ENCODE results near the gene OLFML1.
A peak's percentile ranks its signal among the peaks of the same experiment; 100 is the strongest.

The OLFML1 gene

GRCh38 chr11:7471071-7471470 lies 14.2 kb upstream of the OLFML1 start:
- FAIRE-seq (no peak), DNase-seq (ENCODE audit: extremely low spot score, insufficient read length, low read depth) (no peak)

GRCh38 chr11:7473717-7474116 lies 11.6 kb upstream of the OLFML1 start:
- FAIRE-seq (peak; percentile 83), DNase-seq (ENCODE audit: extremely low spot score, insufficient read length, low read depth) (peak; percentile 18)

- DNase-seq (ENCODE audit: extremely low spot score, insufficient read length, low read depth) (no peak), FAIRE-seq (no peak)
These were observed 5.2 kb upstream of the OLFML1 start for GRCh38 chr11:7480113-7480512.

GRCh38 chr11:7484131-7484530 lies 1.2 kb upstream of the OLFML1 start:
- FAIRE-seq (no peak), DNase-seq (ENCODE audit: extremely low spot score, insufficient read length, low read depth) (no peak)

GRCh38 chr11:7484645-7485044 lies 661 bp upstream of the OLFML1 start:
- DNase-seq (ENCODE audit: extremely low spot score, insufficient read length, low read depth): no peak
- no peak for FAIRE-seq

GRCh38 chr11:7486098-7486780 lies 933 bp downstream of the OLFML1 start:
- FAIRE-seq (no peak), DNase-seq (ENCODE audit: extremely low spot score, insufficient read length, low read depth) (no peak)

GRCh38 chr11:7486781-7487140 lies 1.5 kb downstream of the OLFML1 start:
- DNase-seq (ENCODE audit: extremely low spot score, insufficient read length, low read depth) (no peak), FAIRE-seq (no peak)

- no peak for FAIRE-seq
These were observed 2.1 kb downstream of the OLFML1 start for GRCh38 chr11:7487360-7487759.

GRCh38 chr11:7488681-7489080 lies 3.4 kb downstream of the OLFML1 start:
- FAIRE-seq (no peak), DNase-seq (ENCODE audit: extremely low spot score, insufficient read length, low read depth) (no peak)

More at GRCh38 chr11:7487360-7487759, 2.1 kb downstream of the OLFML1 start:
- no peak for DNase-seq (ENCODE audit: extremely low spot score, insufficient read length, low read depth)

- no peak for FAIRE-seq
- DNase-seq (ENCODE audit: extremely low spot score, insufficient read length, low read depth): no peak
These were observed 4.1 kb downstream of the OLFML1 start for GRCh38 chr11:7489376-7489775.

GRCh38 chr11:7490054-7490453 lies 4.7 kb downstream of the OLFML1 start:
- DNase-seq (ENCODE audit: extremely low spot score, insufficient read length, low read depth) (no peak), FAIRE-seq (no peak)

GRCh38 chr11:7490535-7490934 lies 5.2 kb downstream of the OLFML1 start:
- no peak for DNase-seq (ENCODE audit: extremely low spot score, insufficient read length, low read depth)
- no peak for FAIRE-seq

- no peak for DNase-seq (ENCODE audit: extremely low spot score, insufficient read length, low read depth)
- no peak for FAIRE-seq
These were observed 6.9 kb downstream of the OLFML1 start for GRCh38 chr11:7492253-7492652.

GRCh38 chr11:7493670-7494069 lies 8.4 kb downstream of the OLFML1 start:
- no peak for DNase-seq (ENCODE audit: extremely low spot score, insufficient read length, low read depth)
- no peak for FAIRE-seq

- FAIRE-seq (no peak), DNase-seq (ENCODE audit: extremely low spot score, insufficient read length, low read depth) (no peak)
These were observed 8.9 kb downstream of the OLFML1 start for GRCh38 chr11:7494086-7494745.

GRCh38 chr11:7495882-7496551 lies 10.7 kb downstream of the OLFML1 start:
- FAIRE-seq (peak; percentile 94), DNase-seq (ENCODE audit: extremely low spot score, insufficient read length, low read depth) (peak; percentile 30)

GRCh38 chr11:7498193-7498592 lies 12.9 kb downstream of the OLFML1 start:
- no peak for DNase-seq (ENCODE audit: extremely low spot score, insufficient read length, low read depth)
- FAIRE-seq: no peak

GRCh38 chr11:7499081-7499480 lies 13.8 kb downstream of the OLFML1 start:
- FAIRE-seq: no peak
- no peak for DNase-seq (ENCODE audit: extremely low spot score, insufficient read length, low read depth)

GRCh38 chr11:7500251-7500650 lies 14.9 kb downstream of the OLFML1 start:
- FAIRE-seq: no peak
- DNase-seq (ENCODE audit: extremely low spot score, insufficient read length, low read depth): no peak

- DNase-seq (ENCODE audit: extremely low spot score, insufficient read length, low read depth): no peak
- no peak for FAIRE-seq
These were observed 15.9 kb downstream of the OLFML1 start for GRCh38 chr11:7501251-7501650.

GRCh38 chr11:7501894-7502293 lies 16.6 kb downstream of the OLFML1 start:
- peak; percentile 12 for FAIRE-seq
- no peak for DNase-seq (ENCODE audit: extremely low spot score, insufficient read length, low read depth)
